Fibroblast of lung (primary cell): ENCODE measurements around the gene STK4. TPM values are rescaled to one million over a fixed set of nuclear protein-coding genes. Genes with fewer than 3 reads are reported as not detected.

Experiments used
- DNase-seq, 2 donors: peaks; one replicate each; pipeline versions ENCODE4 v3.0.0 to v3.0.0-alpha.2; 2010; ENCODE audit warnings: low read depth in 2 of 2
- H2AFZ ChIP-seq: 2 replicates; pipeline ENCODE4 v1.5.1; 2012; ENCODE audit warnings: low read length, control low read depth, inconsistent platforms
- H3K27ac ChIP-seq: 2 replicates; pipeline ENCODE4 v1.5.1; 2011; ENCODE audit warnings: low read length, control low read depth; ENCODE audit not compliant: insufficient read depth
- H3K27me3 ChIP-seq: 2 replicates; pipeline ENCODE4 v1.5.1; 2011; ENCODE audit warnings: mild to moderate bottlenecking, low read length; ENCODE audit not compliant: control insufficient read depth, insufficient read depth
- H3K36me3 ChIP-seq: 2 replicates; pipeline ENCODE4 v1.5.1; 2011; ENCODE audit warnings: low read length; ENCODE audit not compliant: control insufficient read depth, insufficient read depth
- H3K4me1 ChIP-seq: 2 replicates; pipeline ENCODE4 v1.5.1; 2011; ENCODE audit warnings: low read length; ENCODE audit not compliant: control insufficient read depth, insufficient read depth; ENCODE audit errors: extremely low read depth
- H3K4me2 ChIP-seq: 2 replicates; pipeline ENCODE4 v1.5.1; 2011; ENCODE audit warnings: low read length, control low read depth; ENCODE audit not compliant: insufficient read depth; ENCODE audit errors: extremely low read depth
- H3K4me3 ChIP-seq, 4 experiments: fragments of 200-600 bp in 1 of 4; sonication (generic) in 1 of 4; replicated peaks in 1 of 4; 2 replicates each; pipeline ENCODE4 v1.5.1; 2011 to 2016; ENCODE audit warnings: low read length in 4 of 4, low read depth in 3 of 4, mild to moderate bottlenecking in 3 of 4, control low read depth in 2 of 4, inconsistent platforms in 1 of 4, mixed read lengths in 1 of 4; ENCODE audit not compliant: insufficient read depth in 1 of 4; ENCODE audit errors: control extremely low read depth in 1 of 4
- H3K79me2 ChIP-seq: 2 replicates; pipeline ENCODE4 v1.5.1; 2012; ENCODE audit warnings: mild to moderate bottlenecking, low read length, inconsistent platforms; ENCODE audit not compliant: control insufficient read depth, insufficient read depth
- H3K9ac ChIP-seq: 2 replicates; pipeline ENCODE4 v1.5.1; 2011; ENCODE audit warnings: mild to moderate bottlenecking, low read length, control low read depth; ENCODE audit not compliant: insufficient read depth
- H3K9me3 ChIP-seq: 2 replicates; pipeline ENCODE4 v1.5.1; 2012; ENCODE audit warnings: low read depth, low read length; ENCODE audit not compliant: control insufficient read depth, insufficient read depth
- H4K20me1 ChIP-seq: 2 replicates; pipeline ENCODE4 v1.5.1; 2011; ENCODE audit warnings: low read length; ENCODE audit not compliant: control insufficient read depth, insufficient read depth; ENCODE audit errors: extremely low read depth
- CTCF ChIP-seq, 2 donors: IDR thresholded peaks in 1 of 2; conservative IDR thresholded peaks in 1 of 2; 1 replicate in 1 of 2; 2 replicates in 1 of 2; pipeline ENCODE4 v1.5.1; 2011 to 2012; ENCODE audit warnings: low read length in 2 of 2, control low read depth in 1 of 2, inconsistent platforms in 1 of 2, low read depth in 1 of 2, mild to moderate bottlenecking in 1 of 2
- EZH2 ChIP-seq: IDR thresholded peaks from 2 replicates; pipeline ENCODE4 v1.5.1; 2012; ENCODE audit warnings: low read length, control low read depth, mild to moderate bottlenecking; ENCODE audit errors: missing control alignments
- polyA plus RNA-seq, 2 donors: library from polyadenylated mRNA; depleted of rRNA in 1 of 2; stranded (reverse) in 1 of 2; unstranded in 1 of 2; fragments of >200 nt; gene quantifications; 2 replicates each; pipeline ENCODE4 v1.2.1, GENCODE V29; 2011 to 2012; ENCODE audit warnings: missing spikeins in 1 of 2
- total RNA-seq: library from RNA; depleted of rRNA; stranded (reverse); fragments of >200 nt; gene quantifications from 2 replicates; pipeline ENCODE4 v1.2.1, GENCODE V29; 2014

STK4 gene
- total and polyA plus RNA-seq, 2 donors (not counting 1 experiment from before 2014, with no cell fraction given) = 19.0 to 31.7 TPM

GRCh38 chr20:45034436-45034835, 68.1 kb downstream of the STK4 start:
- Histone ChIP-seq H3K9me3 (no peaks in the 10 kb centered on the region), H3K36me3 (no peaks in the 10 kb centered on the region), H3K79me2 (no peaks in the 10 kb centered on the region), H3K4me3 (no peak overlapping the region), H3K4me1 (peaks cover 4% of the 10 kb centered on the region), H2AFZ (no peak overlapping the region), H3K9ac (no peak overlapping the region), H3K4me2 (no peak overlapping the region), H3K27ac (no peak overlapping the region), H3K27me3 (no peaks in the 10 kb centered on the region), H4K20me1 (no peaks in the 10 kb centered on the region)
- TF ChIP-seq EZH2 (no peak), CTCF (conservative IDR thresholded peaks at IDR 0.05 in 1 of 2, IDR thresholded peaks at IDR 0.05 in 1 of 2; ENCODE audit: low read depth in 1 of 2, low read length in 2 of 2) (no peak)
- no peak for DNase-seq

- H3K9ac ChIP-seq = no peak overlapping the region
- H3K27ac ChIP-seq = no peak overlapping the region
- H4K20me1 ChIP-seq = no peaks in the 10 kb centered on the region
- no peaks in the 10 kb centered on the region for H3K9me3 ChIP-seq
- H3K4me2 ChIP-seq = no peak overlapping the region
- DNase-seq = peak; percentile 70 to 85
- no peaks in the 10 kb centered on the region for H3K79me2 ChIP-seq
- H2AFZ ChIP-seq = no peak overlapping the region
- no peak overlapping the region for H3K4me3 ChIP-seq
- no peaks in the 10 kb centered on the region for H3K36me3 ChIP-seq
- no peak for TF ChIP-seq CTCF (conservative IDR thresholded peaks at IDR 0.05 in 1 of 2, IDR thresholded peaks at IDR 0.05 in 1 of 2; ENCODE audit: low read depth in 1 of 2, low read length in 2 of 2)
- no peak for TF ChIP-seq EZH2
- H3K4me1 ChIP-seq = peaks cover 4% of the 10 kb centered on the region
- H3K27me3 ChIP-seq = no peaks in the 10 kb centered on the region
These were observed 69.9 kb downstream of the STK4 start for GRCh38 chr20:45036044-45036755.

GRCh38 chr20:45037050-45037449, 70.7 kb downstream of the STK4 start:
- no peaks in the 10 kb centered on the region for H3K9me3 ChIP-seq
- TF ChIP-seq CTCF (conservative IDR thresholded peaks at IDR 0.05 in 1 of 2, IDR thresholded peaks at IDR 0.05 in 1 of 2; ENCODE audit: low read depth in 1 of 2, low read length in 2 of 2) = no peak
- TF ChIP-seq EZH2 = no peak
- H3K27me3 ChIP-seq = no peaks in the 10 kb centered on the region
- no peaks in the 10 kb centered on the region for H4K20me1 ChIP-seq
- peak; percentile 67 to 78 for DNase-seq
- H3K4me2 ChIP-seq = peak overlapping the region; percentile 29
- no peak overlapping the region for H3K27ac ChIP-seq
- H3K4me1 ChIP-seq = peaks cover 4% of the 10 kb centered on the region
- H3K79me2 ChIP-seq = no peaks in the 10 kb centered on the region
- no peak overlapping the region for H3K4me3 ChIP-seq
- no peaks in the 10 kb centered on the region for H3K36me3 ChIP-seq
- no peak overlapping the region for H3K9ac ChIP-seq
- no peak overlapping the region for H2AFZ ChIP-seq
